HS-5 (cell line): Measurements from ENCODE around the gene RPRD2.
A peak's percentile ranks its signal among the peaks of the same experiment; 100 is the strongest.

Experiments
- DNase-seq: peaks from one replicate; pipeline ENCODE4 v3.0.0-alpha.2; 2012; ENCODE audit warnings: low read depth

The RPRD2 gene

DNA sequence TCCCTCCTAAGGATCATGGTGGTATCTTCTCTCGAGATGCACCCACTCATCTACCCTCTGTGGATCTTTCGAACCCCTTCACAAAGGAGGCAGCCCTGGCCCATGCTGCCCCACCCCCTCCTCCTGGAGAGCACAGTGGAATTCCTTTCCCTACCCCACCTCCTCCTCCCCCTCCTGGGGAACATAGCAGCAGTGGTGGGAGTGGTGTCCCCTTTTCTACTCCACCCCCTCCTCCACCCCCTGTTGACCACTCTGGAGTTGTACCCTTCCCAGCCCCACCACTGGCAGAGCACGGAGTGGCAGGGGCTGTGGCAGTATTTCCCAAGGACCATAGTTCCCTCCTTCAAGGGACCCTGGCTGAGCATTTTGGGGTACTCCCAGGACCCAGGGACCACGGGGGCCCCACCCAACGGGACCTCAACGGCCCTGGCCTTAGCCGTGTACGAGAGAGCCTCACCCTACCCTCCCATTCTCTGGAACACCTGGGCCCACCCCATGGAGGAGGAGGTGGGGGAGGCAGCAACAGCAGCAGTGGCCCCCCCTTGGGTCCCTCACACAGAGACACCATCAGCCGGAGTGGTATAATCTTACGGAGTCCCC lies 108.8 kb downstream of the RPRD2 start:
- DNase-seq, result no peak

DNA sequence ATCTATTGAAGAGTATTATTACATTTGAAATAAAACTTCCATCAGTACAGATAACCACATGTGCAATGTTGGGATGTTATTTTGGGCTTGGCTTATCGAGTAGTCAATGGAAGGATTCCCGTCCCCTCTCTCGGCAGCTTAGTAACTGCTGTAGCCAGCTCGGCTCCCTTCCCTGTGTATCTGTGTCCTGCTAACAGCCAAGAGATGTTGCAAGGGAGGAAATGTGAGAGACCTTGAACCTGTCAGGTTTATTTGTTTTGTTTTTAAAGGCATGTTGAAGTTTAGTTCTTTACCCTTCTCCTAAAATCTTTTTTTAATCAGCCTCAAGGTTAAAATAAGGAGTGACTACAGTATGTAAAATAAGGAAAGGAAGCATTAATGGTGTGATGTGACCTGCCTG lies 109.7 kb downstream of the RPRD2 start:
- DNase-seq, result no peak

DNA sequence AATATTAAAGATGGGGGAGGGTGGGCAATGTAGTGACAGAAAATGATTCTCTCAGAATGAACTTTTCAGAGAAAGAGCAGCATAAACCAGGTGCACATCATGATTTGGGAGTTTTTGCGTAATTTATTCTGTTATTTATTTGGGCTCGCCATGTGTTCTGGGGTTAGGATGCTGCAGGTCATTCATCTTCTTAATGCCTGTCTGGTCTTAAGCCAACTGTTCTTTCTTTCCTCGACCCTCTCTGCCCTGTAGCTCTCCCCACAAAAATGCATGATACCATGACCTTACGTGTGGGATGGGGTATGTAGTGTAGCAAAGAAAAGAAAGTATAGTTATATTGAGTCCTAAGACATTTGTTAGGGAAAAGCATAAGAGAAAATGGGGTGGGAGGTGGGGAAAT lies 110.9 kb downstream of the RPRD2 start:
- no peak for DNase-seq

DNA sequence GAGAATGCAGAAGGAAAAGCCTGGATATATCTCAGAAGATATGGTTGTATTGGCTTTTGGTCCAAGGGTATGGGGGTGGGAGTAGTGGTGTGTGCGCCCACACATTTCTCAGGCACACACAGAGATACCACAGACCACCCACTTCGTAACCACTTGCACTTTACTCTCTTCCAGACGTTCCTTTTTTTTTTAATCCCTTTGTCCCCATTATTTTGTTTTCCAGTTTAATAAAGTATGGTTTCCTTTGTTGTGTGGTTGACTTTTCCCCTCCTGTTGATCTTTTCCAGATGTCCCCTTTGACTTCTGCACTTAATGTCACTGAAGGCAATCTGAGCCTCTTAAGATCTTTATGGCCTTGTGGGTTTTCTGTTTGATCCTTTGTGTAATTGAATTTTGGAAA lies 112.8 kb downstream of the RPRD2 start:
- no peak for DNase-seq

DNA sequence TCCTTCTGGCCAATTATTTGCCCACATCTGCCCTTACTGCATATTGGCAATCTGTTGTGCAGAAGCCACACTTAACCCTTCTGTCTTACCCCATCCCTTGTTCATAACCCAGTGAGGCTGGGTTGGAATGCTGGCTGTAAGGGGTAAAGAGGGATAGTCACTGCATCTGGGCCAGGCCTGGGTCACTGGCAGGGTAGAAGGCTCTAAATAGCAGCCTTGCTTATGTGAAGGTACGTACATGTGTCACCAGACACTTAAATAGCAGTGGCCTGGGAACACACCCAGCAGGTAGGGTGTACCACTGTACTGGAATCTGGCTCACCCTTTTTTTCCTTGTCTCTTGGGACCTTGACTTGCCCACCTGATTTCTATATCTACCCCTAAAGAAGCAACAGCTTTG lies 113.4 kb downstream of the RPRD2 start:
- no peak for DNase-seq

DNA sequence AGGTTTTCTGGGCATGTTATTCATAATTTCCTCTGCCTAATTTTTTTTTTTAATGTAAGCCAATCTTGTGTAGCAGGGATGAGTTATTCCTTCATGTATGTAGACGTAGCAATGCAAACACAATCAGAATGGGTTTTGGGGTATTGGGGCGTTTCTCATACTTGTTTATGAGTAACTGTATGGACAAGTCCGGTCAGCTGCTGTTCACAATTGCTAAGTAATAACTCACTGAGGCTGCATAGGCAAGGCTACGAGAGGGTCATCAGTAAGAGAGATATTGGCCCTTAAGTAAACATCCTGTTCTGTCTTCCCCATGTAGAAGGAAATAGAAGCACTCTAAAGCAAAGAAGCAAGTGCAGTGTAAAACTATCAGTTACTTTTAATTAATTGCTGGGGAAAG lies 113.8 kb downstream of the RPRD2 start:
- DNase-seq, result peak; percentile 43

DNA sequence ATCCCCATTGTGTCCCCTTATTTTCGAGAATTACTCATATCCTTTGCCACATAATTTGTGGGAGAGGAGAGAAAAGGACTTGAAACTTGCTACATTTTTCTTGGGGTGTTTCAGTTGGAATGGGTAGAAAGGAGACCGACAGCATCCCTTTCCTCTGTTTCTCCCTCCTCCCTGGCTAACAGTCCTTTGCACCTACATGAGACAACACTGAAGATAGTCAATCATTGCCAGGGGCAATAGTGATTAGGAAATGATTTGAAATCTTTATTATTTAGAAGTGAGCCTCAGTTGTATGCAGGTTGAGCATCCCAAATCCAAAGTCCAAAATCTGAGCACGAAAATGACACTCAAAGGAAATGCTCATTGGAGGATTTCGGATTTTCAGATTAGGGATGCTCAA lies 115.4 kb downstream of the RPRD2 start:
- DNase-seq, result no peak

DNA sequence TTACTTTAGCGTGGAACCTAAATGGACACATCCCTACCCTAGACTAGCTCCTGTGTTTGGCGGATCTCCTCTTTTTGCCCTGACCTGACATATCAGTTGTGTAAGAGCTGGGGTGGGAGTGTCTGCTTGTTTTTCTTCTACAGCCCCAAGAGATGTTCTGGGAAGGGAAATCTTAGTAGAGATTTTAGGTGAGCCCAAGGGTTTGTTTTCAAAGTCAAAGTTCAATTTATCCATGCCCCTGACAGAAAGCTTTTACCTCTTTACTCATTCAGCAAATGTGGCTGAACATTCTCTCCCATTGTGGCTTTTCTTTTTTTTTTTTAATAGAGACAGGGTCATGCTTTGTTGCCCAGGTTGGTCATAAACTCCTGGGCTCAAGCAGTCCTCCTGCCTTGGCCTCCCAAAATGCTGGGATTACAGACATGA lies 116.0 kb downstream of the RPRD2 start:
- no peak for DNase-seq

DNA sequence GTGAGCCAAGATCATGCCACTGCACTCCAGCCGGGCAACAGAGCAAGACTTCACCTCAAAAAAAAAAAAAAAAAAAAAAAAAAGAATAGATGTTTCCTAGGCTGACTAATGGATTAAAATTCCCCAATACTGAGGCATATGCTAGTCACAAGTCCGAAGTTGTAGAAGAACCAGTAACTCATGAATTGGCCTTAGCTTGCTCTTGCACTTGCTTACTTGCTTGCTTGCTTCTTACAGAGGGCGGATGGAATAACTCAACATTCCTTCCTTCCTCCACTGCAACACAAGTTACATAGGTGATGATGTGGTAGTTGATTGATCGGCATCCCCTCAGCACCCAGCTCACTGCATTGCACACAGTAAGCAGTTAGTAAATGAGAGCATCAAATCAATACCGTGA lies 120.5 kb downstream of the RPRD2 start:
- DNase-seq, result no peak

DNA sequence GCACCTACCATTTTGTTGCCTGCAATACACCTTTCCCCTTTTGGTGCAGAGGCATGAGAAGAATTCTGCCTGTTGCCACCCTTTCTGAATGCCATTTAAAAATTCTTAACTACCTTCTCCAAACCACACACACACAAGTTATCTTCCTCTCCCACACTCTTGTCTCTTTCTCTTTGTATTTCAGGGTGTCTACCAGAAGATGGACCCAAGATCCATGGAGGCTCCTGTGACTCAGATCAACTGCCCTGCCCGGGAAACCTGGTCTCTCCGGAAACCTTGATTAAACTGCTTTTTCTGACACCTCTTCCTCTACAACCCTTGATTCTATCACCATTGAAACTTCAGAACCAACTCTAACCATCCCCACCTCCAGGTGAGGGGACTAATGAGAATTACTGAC lies 120.9 kb downstream of the RPRD2 start:
- DNase-seq, result no peak

DNA sequence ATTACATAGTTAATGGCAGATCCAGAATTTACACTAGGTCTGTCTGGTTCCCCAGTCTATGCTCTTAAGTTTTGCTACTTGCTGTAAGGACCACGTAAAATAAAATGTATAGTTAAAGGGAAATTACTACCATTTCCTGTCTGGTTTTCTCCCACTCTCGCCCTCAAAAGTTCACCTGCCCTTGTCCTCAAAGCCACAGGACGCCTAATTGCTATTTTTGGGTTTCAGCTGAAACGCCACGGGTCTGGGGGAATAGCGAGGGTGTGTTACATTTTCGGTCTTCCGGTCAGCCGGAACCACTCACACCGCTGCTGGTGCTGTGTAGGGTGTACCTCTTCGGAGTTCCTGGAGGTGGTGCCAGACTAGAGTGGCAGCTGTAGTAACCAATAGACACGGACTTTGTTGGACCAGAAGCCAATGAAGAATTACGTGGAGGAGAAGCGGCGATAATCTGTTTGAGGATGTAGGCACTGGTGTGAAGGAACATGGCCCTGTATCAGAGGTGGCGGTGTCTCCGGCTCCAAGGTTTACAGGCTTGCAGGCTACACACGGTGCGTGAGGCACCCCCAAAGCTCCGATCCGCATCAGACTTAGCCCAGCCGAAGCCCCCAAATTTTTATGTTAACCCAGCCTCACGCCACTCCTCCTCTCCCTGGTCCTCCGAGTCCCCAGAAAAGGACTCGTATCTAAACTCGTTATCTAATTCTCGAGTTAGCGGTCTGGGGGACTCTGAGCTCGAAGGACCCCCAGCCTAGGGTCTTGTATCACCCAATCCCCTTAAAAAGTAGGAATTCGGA lies 123.2 kb downstream of the RPRD2 start, which contains the start of gene TARS2:
Gene TARS2 (plus strand): TSS at position 454 of the 797 bp plus-strand sequence. CDS start 32 bp downstream, at position 486.
- peak; percentile 95 for DNase-seq

DNA sequence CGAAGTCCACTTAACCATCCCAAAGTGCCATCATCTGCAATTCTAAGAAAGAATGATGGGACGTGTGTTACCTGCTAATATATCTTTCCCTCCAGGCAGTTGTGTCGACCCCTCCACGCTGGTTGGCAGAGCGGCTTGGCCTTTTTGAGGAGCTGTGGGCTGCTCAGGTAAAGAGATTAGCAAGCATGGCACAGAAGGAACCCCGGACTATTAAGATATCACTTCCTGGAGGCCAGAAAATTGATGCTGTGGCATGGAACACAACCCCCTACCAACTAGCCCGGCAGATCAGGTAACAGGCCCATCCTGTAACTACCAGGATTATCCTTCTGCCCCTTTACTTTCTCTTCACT lies 123.8 kb downstream of the RPRD2 start:
- no peak for DNase-seq

DNA sequence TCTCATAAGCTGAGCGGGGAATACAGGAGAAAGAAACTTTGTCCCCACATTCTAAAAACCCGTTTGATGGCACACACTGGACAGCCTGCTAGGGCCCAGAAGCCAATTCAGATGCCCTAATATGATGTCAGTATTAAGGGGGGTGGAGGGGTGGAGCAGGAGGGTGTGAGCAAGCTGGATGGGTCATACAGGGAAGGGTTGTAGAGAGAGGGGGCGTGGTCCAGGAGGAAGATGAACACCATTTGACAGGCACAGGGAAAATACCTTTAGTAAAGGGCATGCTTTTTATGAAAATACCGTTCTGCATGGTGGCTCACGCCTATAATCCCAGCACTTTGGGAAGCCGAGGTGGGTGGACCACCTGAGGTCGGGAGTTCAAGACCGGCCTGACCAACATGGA lies 129.2 kb downstream of the RPRD2 start:
- no peak for DNase-seq

DNA sequence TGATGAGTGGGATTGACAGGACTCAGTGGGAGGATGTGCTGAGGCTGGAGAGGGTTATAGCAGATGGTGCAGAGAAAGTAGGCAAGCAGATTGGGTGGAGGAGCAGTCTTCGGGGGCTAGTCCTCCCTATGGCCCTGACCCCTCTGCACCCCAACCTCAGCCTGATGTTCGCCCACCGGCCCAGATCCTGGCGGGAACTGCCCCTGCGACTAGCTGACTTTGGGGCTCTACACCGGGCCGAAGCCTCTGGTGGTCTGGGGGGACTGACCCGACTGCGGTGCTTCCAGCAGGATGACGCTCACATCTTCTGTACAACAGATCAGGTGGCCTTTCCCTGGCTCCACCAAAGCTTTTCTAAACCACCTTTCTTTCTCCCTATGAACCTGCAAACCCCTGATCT lies 134.4 kb downstream of the RPRD2 start:
- no peak for DNase-seq

DNA sequence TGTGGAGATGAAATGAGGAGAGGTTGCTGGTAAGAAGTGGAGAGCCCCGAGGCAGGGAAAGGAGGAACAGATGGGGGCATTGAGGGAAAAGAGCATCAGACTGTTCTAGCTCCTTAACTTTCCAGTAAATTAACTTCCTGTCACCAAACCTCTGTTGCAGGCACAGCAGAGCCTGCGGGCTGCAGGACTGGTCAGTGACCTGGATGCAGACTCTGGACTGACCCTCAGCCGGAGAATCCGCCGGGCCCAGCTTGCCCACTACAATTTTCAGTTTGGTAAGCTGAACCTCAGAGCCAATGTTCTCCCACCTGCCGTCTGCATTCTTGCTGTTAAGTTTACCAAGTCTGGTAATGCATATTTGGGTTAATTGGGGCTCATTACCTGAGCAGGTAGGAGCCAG lies 141.5 kb downstream of the RPRD2 start:
- DNase-seq, result no peak

DNA sequence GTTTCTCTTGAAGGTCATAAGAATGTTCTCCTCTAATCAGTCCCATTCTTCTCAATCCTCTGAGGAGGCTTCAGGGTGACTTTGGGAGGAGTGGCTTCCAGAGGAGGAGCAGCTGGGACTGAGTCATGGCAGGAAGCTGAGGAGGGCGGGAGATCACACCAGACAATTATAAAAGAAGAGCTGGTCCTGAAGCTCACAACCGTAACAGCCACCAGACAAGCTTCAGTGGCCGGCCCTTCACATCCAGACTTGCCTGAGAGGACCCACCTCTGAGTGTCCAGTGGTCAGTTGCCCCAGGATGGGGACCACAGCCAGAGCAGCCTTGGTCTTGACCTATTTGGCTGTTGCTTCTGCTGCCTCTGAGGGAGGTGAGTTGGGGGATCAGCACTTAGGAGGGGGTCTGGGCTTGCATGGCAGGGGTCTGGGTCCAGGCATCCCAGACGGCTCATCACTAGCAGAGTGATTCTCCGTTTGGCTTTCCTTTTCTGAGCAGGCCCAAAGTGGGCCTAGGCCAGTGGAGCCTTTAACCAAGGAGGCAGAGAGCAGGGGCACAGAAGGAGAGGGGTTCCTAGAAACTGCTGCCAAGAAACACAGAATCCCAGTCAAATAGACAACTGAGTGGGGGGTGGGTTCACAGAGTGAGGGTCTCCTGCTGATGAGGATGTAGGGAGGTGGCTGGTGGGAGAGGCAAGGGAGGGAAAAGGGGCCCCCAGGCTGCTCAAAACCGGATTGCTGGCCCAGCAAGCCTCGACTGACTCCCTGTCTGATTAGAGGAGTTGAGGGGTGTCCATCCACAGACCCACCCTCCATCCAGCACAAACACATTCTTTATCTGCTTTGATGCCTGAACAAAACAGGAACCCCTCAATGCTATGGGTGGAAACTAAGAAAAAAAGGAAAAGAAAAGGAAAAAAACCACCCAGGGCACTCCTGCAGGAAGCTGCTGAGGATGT lies 144.2 kb downstream of the RPRD2 start, which contains the start of gene ECM1:
Gene ECM1 (plus strand): TSS at position 198 of the 953 bp plus-strand sequence. CDS start 101 bp downstream, at position 299.
- peak; percentile 71 for DNase-seq

DNA sequence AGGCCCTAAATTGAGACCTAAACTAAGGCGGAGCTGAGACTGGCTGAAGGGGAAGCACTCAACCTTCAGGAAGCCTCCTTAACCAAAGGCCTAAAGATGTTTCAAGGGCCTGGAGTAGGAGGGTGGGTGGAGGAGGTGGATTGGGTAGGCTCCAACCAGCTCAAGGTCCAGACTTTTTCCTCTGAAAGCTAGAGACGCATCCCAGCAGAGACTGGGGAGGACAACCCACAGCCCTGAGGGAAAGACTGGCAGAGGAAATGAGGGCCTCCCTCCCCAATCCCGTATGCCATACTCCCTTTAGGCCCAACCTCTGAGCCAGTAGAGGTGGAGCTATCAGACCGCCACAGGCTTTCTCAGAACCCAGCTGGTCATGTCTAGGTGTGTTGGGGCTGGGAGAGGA lies 145.0 kb downstream of the RPRD2 start:
- DNase-seq, result no peak

DNA sequence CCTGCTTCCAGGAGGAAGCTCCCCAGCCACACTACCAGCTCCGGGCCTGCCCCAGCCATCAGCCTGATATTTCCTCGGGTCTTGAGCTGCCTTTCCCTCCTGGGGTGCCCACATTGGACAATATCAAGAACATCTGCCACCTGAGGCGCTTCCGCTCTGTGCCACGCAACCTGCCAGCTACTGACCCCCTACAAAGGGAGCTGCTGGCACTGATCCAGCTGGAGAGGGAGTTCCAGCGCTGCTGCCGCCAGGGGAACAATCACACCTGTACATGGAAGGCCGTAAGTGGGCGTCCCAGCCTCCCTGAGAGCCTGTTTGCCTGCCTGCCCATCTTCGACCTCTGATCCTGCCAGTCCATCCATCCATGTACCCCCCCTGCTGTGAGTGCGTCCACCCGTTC lies 147.6 kb downstream of the RPRD2 start:
- DNase-seq, result no peak

DNA sequence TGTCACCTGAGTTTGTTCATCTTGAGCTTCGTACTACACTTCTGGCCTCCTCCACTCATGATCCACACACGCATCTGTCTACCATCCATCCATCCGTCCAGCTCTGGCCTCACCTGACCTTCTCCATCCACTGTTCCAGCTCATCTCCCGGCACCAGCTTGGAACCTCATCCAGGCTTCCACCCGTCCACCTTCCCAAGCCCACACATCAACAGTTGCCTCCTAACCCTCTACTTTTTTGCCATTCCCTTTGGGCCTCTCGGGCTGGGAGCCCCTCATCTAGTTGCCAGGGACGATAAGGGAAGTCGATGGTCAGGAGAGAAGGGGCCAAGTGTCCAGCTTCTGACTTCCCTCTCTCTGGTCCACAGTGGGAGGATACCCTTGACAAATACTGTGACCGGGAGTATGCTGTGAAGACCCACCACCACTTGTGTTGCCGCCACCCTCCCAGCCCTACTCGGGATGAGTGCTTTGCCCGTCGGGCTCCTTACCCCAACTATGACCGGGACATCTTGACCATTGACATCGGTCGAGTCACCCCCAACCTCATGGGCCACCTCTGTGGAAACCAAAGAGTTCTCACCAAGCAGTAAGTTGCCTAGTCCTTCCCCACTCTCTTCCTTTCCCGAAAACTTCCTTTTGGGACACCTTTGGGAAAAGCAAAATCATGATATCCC lies 148.2 kb downstream of the RPRD2 start:
- no peak for DNase-seq

DNA sequence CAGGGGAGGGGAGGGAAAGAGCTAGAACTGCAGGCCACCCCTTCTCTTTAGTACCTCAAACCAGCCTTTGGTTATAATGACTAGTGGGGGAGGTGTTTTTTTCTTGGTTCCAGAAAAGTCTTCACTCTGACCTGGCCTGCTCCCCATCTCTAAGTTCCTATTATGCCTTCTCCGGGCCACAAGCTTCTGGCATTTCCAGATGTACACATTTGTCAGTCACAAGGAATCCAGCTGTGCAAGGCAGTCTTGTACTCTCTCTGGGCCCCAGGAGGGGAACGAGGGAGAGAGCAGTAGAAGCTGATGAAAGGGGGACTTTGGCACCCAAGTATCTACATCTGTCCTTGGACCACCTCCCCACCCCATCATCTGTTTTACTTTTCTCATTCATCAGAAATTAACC lies 148.9 kb downstream of the RPRD2 start:
- DNase-seq, result no peak

DNA sequence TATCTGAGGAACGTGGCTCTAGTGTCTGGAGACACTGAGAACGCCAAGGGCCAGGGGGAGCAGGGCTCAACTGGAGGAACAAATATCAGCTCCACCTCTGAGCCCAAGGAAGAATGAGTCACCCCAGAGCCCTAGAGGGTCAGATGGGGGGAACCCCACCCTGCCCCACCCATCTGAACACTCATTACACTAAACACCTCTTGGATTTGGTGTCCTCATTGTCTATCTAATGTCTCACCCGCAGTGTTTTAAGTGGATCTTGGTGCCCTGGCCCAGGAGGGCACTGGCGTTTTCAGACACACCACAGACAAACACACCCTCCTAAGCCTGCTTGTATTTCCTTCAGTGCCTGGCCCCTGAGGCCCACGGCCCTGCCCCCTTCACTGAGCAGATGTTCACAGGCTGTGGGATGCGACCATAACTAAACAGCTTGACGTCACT lies 149.4 kb downstream of the RPRD2 start:
- no peak for DNase-seq

DNA sequence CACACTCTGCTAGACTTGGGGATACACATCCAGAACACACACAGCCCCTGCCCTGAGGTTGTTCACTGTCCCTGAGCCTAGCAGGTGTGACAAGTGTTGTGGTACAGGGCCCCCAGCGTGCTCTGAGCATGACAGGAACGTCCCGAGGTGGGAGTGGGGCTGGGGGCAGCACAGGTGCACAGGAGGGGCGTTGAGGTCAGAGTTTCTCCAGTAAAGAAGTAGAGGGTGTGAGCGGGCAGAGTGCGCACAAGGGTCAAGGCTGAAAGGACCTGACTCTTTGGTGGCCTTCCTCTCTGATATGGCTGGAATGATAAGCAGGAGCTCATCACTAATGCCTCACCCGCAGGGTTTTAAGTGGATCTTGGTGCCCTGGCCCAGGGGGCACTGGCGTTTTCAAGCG lies 150.3 kb downstream of the RPRD2 start:
- DNase-seq, result no peak
